HepG2 (cell line): ENCODE results near the gene CXXC5. TPM values are rescaled to one million over a fixed set of nuclear protein-coding genes. Genes with fewer than 3 reads are reported as not detected.

Source experiments
- CREBL2 ChIP-seq: sonication (generic); formaldehyde crosslinking; IDR thresholded peaks from 2 replicates; pipeline ENCODE4 v1.8.1; 2023; ENCODE audit warnings: missing genetic modification reagents, mild to moderate bottlenecking, borderline replicate concordance
- MED13 ChIP-seq: sonication (generic); formaldehyde crosslinking; IDR thresholded peaks from 2 replicates; pipeline ENCODE4 v1.5.0; 2020; ENCODE audit warnings: missing genetic modification reagents
- NFE2L2 ChIP-seq: fragments of 150-350 bp; IDR thresholded peaks from 2 replicates; pipeline ENCODE4 v1.6.1; 2014; ENCODE audit warnings: low read length
- NR2F2 ChIP-seq: IDR thresholded peaks from 2 replicates; pipeline ENCODE4 v1.6.1; 2012; ENCODE audit warnings: low read depth, inconsistent platforms, borderline replicate concordance
- NR3C1 ChIP-seq: sonication (generic); formaldehyde crosslinking; IDR thresholded peaks from 2 replicates; pipeline ENCODE4 v1.4.0; 2020; ENCODE audit warnings: missing genetic modification reagents
- PHF21A ChIP-seq: sonication (generic); formaldehyde crosslinking; IDR thresholded peaks from 2 replicates; pipeline ENCODE4 v1.5.0; 2020; ENCODE audit warnings: mild to moderate bottlenecking, missing genetic modification reagents
- SMAD3 ChIP-seq: sonication (generic); formaldehyde crosslinking; IDR thresholded peaks from 2 replicates; pipeline ENCODE4 v1.4.0; 2020; ENCODE audit warnings: missing genetic modification reagents
- TEAD2 ChIP-seq: sonication (generic); formaldehyde crosslinking; IDR thresholded peaks from 2 replicates; pipeline ENCODE4 v1.9.0; 2021; ENCODE audit warnings: missing genetic modification reagents
- ZKSCAN8 ChIP-seq: IDR thresholded peaks from 2 replicates; pipeline ENCODE4 v1.6.1; 2016; ENCODE audit warnings: borderline replicate concordance, missing genetic modification reagents, missing compliant biosample characterization
- ZNF543 ChIP-seq: sonication (generic); formaldehyde crosslinking; IDR thresholded peaks from 2 replicates; pipeline ENCODE4 v1.4.0; 2020; ENCODE audit warnings: mild to moderate bottlenecking, missing genetic modification reagents
- ZNF678 ChIP-seq: sonication (generic); formaldehyde crosslinking; IDR thresholded peaks from 2 replicates; pipeline ENCODE4 v1.4.0; 2020; ENCODE audit warnings: mild to moderate bottlenecking, missing genetic modification reagents
- ZNF761 ChIP-seq: sonication (generic); formaldehyde crosslinking; conservative IDR thresholded peaks from 2 replicates; pipeline ENCODE4 v1.4.0; 2020; ENCODE audit warnings: mild to moderate bottlenecking, missing genetic modification reagents
- ZXDC ChIP-seq: sonication (generic); formaldehyde crosslinking; IDR thresholded peaks from 2 replicates; pipeline ENCODE4 v1.5.0; 2020; ENCODE audit warnings: mild to moderate bottlenecking, missing genetic modification reagents
- polyA plus RNA-seq, 8 experiments: library from polyadenylated mRNA; depleted of rRNA in 3 of 8; stranded (reverse) in 7 of 8; unstranded in 1 of 8; fragments of >200 nt; fragmentation: Illumina TruSeq in 4 of 8; extraction: Trizol in 4 of 8; gene quantifications; 2 replicates each; pipeline versions ENCODE4 v1.2.1 to v1.2.3, GENCODE V29; 2011 to 2016; ENCODE audit warnings: low read depth in 4 of 8, missing spikeins in 1 of 8, mixed read lengths in 1 of 8; ENCODE audit not compliant: insufficient read depth in 1 of 8
- total RNA-seq, 5 experiments: library from RNA; depleted of rRNA; stranded (reverse); fragments of >200 nt; fragmentation: Illumina TruSeq; extraction: Trizol; gene quantifications; 2 replicates each; pipeline ENCODE4 v1.2.3, GENCODE V29; 2016; ENCODE audit warnings: low read depth in 1 of 5
- TF ChIP-seq, protein P1 (sequence below): sonication (generic); formaldehyde crosslinking; IDR thresholded peaks from 2 replicates; pipeline ENCODE4 v1.4.0; 2020; ENCODE audit warnings: mild to moderate bottlenecking, missing genetic modification reagents
- TF ChIP-seq, protein P2 (sequence below): sonication (generic); formaldehyde crosslinking; IDR thresholded peaks from 2 replicates; pipeline ENCODE4 v1.5.1; 2020; ENCODE audit warnings: missing genetic modification reagents, mild to moderate bottlenecking, borderline replicate concordance
- TF ChIP-seq, protein P3 (sequence below): sonication (generic); formaldehyde crosslinking; IDR thresholded peaks from 2 replicates; pipeline ENCODE4 v1.8.0; 2022; ENCODE audit warnings: low read depth, missing genetic modification reagents
- TF ChIP-seq, protein P4 (sequence below): IDR thresholded peaks from 2 replicates; pipeline ENCODE4 v1.6.1; 2012; ENCODE audit warnings: inconsistent platforms
- TF ChIP-seq, protein P5 (sequence below): sonication (generic); formaldehyde crosslinking; IDR thresholded peaks from 2 replicates; pipeline ENCODE4 v1.4.0; 2020; ENCODE audit warnings: missing genetic modification reagents, borderline replicate concordance
- TF ChIP-seq, protein P6 (sequence below): IDR thresholded peaks from 2 replicates; pipeline ENCODE4 v1.6.1; 2016; ENCODE audit warnings: low read depth, control low read depth

CXXC5 gene
- total and polyA plus RNA-seq, 2 of the 13 experiments (the other 11 are each of a cell fraction or from before 2014, with no cell fraction given): 32.3 to 33.0 TPM

DNA sequence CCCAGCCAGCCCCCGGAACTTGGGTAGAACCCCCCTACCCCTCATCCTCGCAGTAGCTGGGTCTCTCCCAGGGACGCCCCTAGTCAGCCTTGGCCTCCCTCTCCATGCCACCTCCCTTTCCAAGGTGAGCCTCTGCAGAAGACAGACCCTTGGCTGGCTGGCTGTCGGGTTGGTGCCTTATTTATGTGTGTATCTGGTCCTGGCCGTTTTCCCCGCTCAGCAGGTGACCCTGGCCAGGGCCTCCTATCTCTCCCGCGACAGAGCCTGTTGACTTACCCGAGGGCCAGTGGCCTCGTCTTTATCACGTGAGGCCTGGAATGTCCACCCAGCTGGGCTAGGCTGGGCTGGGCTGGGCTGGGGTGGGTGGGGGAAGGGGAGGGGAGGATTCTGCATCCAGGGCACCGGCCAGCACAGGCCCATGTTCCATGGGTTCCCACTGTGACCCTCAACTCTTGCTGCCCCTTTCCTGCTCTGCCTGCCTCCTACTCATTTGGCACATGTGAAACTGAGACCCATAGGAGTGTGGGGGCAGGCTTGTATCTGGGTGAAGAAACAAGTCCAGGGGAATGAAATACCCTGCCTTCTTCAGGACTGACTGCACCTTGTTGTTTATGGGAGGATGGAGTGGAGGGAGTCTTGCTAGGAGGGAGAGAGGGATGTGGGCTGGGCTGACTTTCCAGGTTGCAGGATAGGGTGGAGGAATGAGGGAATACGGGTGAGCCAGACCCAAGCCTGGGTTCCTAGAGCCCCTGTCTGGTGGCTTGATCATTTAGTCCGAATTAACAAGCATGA, 3.1 kb downstream of the CXXC5 start (continued):
- peak; percentile 41; the same call in 1 of the 2 replicates for TF ChIP-seq ZXDC (CRISPR knock-in tag)
- no peak for TF ChIP-seq ZNF761 (CRISPR knock-in tag)
- TF ChIP-seq SMAD3: peak; percentile 79; the same call in 1 of the 2 replicates
- TF ChIP-seq, protein P1, sequence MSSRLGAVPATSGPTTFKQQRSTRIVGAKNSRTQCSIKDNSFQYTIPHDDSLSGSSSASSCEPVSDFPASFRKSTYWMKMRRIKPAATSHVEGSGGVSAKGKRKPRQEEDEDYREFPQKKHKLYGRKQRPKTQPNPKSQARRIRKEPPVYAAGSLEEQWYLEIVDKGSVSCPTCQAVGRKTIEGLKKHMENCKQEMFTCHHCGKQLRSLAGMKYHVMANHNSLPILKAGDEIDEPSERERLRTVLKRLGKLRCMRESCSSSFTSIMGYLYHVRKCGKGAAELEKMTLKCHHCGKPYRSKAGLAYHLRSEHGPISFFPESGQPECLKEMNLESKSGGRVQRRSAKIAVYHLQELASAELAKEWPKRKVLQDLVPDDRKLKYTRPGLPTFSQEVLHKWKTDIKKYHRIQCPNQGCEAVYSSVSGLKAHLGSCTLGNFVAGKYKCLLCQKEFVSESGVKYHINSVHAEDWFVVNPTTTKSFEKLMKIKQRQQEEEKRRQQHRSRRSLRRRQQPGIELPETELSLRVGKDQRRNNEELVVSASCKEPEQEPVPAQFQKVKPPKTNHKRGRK: no peak
- TF ChIP-seq ZKSCAN8: peak; percentile 67; the same call in 1 of the 2 replicates
- no peak for TF ChIP-seq NR3C1 (CRISPR knock-in tag)
- TF ChIP-seq ZNF543: no peak
- TF ChIP-seq NR2F2: no peak
- TF ChIP-seq ZNF678 (CRISPR knock-in tag): no peak
- no peak for TF ChIP-seq CREBL2 (CRISPR knock-in tag)
- TF ChIP-seq, protein P2, sequence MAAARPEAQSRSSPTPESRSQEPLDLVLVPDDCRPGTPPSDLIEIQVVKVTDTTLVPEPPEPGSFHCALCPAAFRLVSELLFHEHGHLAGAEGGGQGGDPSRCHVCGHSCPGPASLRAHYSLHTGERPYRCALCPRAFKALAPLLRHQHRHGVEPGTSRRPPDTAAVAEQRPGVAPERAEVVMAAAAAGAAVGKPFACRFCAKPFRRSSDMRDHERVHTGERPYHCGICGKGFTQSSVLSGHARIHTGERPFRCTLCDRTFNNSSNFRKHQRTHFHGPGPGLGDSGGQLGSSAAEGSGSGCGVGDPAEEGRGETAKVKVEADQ: no peak
- TF ChIP-seq NFE2L2: no peak
- TF ChIP-seq, protein P3, sequence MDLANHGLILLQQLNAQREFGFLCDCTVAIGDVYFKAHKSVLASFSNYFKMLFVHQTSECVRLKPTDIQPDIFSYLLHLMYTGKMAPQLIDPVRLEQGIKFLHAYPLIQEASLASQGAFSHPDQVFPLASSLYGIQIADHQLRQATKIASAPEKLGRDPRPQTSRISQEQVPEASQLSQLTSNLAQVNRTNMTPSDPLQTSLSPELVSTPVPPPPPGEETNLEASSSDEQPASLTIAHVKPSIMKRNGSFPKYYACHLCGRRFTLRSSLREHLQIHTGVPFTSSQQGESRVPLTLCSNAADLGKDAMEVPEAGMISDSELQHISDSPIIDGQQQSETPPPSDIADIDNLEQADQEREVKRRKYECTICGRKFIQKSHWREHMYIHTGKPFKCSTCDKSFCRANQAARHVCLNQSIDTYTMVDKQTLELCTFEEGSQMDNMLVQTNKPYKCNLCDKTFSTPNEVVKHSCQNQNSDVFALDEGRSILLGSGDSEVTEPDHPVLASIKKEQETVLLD (CRISPR knock-in tag): peak; percentile 41; the same call in 1 of the 2 replicates
- TF ChIP-seq, protein P4, sequence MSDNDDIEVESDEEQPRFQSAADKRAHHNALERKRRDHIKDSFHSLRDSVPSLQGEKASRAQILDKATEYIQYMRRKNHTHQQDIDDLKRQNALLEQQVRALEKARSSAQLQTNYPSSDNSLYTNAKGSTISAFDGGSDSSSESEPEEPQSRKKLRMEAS: peak; percentile 44; the same call in 1 of the 2 replicates
- TF ChIP-seq, protein P5, sequence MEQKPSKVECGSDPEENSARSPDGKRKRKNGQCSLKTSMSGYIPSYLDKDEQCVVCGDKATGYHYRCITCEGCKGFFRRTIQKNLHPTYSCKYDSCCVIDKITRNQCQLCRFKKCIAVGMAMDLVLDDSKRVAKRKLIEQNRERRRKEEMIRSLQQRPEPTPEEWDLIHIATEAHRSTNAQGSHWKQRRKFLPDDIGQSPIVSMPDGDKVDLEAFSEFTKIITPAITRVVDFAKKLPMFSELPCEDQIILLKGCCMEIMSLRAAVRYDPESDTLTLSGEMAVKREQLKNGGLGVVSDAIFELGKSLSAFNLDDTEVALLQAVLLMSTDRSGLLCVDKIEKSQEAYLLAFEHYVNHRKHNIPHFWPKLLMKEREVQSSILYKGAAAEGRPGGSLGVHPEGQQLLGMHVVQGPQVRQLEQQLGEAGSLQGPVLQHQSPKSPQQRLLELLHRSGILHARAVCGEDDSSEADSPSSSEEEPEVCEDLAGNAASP (CRISPR knock-in tag): peak; percentile 47; the same call in 1 of the 2 replicates
- peak; percentile 74 for TF ChIP-seq PHF21A (CRISPR knock-in tag)
- TF ChIP-seq TEAD2 (CRISPR knock-in tag): no peak
- no peak for TF ChIP-seq MED13
- TF ChIP-seq, protein P6, sequence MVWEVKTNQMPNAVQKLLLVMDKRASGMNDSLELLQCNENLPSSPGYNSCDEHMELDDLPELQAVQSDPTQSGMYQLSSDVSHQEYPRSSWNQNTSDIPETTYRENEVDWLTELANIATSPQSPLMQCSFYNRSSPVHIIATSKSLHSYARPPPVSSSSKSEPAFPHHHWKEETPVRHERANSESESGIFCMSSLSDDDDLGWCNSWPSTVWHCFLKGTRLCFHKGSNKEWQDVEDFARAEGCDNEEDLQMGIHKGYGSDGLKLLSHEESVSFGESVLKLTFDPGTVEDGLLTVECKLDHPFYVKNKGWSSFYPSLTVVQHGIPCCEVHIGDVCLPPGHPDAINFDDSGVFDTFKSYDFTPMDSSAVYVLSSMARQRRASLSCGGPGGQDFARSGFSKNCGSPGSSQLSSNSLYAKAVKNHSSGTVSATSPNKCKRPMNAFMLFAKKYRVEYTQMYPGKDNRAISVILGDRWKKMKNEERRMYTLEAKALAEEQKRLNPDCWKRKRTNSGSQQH: no peak
